Stomach (tissue), 4 donors: ENCODE results near the gene FAM90A1.
"Not testable (repeated sequence)": the region's sequence is repeated elsewhere in the genome, so short reads cannot be mapped to it uniquely, and the experiment has no call there.

Experiments
- CTCF ChIP-seq, 7 experiments: fragments of 450-650 bp in 4 of 7; fragments of 200-600 bp in 3 of 7; sonication (generic) in 3 of 7; IDR thresholded peaks; one replicate each; pipeline ENCODE4 v1.5.1; 2016 to 2019; ENCODE audit warnings: antibody characterized with exemption in 7 of 7, control low read depth in 2 of 7, mild to moderate bottlenecking in 1 of 7
- POLR2A ChIP-seq, 4 donors: fragments of 450-650 bp; IDR thresholded peaks; one replicate each; pipeline ENCODE4 v1.6.1; 2016; ENCODE audit warnings: antibody characterized with exemption in 4 of 4, control low read depth in 2 of 4, mild to moderate bottlenecking in 1 of 4, moderate library complexity in 1 of 4
- POLR2AphosphoS5 ChIP-seq, 3 donors: sonication (generic); formaldehyde crosslinking; IDR thresholded peaks; one replicate each; pipeline ENCODE4 v1.6.1; 2016; ENCODE audit warnings: antibody characterized with exemption in 3 of 3

GRCh38 chr12:8222303-8222702, 5.1 kb downstream of the FAM90A1 start:
- TF ChIP-seq CTCF, POLR2A, POLR2AphosphoS5 (IDR thresholded peaks at IDR 0.05): not testable (repeated sequence)
